HG03196 (cell line): ENCODE results near the gene SP7.
"Not testable (repeated sequence)": the region's sequence is repeated elsewhere in the genome, so short reads cannot be mapped to it uniquely, and the experiment has no call there.

Experiments
- ATAC-seq: cut with Tn5 transposase; IDR thresholded peaks from one replicate; pipeline ENCODE4 v1.9.1; 2021; ENCODE audit not compliant: unreplicated experiment

Gene SP7

DNA sequence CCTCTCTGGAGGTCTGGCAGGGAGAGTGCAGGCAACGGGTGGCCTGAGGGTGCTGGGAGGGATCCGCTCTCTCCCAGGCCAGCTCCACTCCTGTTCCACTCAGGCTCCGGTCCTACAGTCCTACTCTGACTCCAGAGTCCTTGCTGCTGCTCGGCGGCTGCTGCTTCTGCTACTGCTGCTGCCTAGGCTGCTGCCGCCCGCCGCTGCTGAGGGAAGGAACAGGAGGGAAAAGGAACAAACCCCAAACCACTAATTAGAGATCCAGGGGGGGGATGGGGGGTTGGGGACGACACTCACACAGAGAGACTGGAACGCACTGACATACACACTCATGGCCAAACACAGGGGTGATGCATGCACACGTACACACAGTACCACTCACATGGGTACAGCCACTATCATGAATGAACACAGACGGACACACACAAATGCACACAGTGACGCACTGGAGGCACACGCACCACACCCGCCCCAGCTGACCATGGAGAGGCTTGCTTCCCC, at the start of gene SP7:
Gene SP7, minus strand, starts transcription at position 174 of the 501 bp plus-strand sequence. CDS start 708 bp downstream, outside the sequence.
- no peak for ATAC-seq

DNA sequence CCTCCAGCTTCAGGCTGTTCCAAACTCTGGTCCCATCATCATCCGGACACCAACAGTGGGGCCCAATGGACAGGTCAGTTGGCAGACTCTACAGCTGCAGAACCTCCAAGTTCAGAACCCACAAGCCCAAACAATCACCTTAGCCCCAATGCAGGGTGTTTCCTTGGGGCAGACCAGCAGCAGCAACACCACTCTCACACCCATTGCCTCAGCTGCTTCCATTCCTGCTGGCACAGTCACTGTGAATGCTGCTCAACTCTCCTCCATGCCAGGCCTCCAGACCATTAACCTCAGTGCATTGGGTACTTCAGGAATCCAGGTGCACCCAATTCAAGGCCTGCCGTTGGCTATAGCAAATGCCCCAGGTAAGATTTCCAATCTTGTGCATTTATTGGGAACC, 47.1 kb upstream of the SP7 start:
- no peak for ATAC-seq

DNA sequence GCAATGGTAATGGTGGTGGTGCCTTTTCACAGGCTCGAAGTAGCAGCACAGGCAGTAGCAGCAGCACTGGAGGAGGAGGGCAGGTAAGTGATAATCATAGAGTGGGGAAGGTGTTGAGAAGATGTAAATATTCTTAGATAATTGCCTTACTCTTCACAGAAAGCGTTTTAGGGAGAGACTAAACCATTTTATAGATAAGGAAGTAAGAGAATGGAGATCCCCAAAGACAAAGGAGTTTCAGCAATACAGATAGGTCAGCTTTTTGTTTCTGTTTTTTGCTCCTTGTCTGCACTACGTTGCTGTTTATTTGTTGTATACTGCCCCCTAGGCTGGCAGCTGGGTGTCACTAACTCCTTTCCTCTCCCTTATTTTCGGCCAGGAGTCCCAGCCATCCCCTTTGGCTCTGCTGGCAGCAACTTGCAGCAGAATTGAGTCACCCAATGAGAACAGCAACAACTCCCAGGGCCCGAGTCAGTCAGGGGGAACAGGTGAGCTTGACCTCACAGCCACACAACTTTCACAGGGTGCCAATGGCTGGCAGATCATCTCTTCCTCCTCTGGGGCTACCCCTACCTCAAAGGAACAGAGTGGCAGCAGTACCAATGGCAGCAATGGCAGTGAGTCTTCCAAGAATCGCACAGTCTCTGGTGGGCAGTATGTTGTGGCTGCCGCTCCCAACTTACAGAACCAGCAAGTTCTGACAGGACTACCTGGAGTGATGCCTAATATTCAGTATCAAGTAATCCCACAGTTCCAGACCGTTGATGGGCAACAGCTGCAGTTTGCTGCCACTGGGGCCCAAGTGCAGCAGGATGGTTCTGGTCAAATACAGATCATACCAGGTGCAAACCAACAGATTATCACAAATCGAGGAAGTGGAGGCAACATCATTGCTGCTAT, 45.8 kb upstream of the SP7 start:
- ATAC-seq: no peak

DNA sequence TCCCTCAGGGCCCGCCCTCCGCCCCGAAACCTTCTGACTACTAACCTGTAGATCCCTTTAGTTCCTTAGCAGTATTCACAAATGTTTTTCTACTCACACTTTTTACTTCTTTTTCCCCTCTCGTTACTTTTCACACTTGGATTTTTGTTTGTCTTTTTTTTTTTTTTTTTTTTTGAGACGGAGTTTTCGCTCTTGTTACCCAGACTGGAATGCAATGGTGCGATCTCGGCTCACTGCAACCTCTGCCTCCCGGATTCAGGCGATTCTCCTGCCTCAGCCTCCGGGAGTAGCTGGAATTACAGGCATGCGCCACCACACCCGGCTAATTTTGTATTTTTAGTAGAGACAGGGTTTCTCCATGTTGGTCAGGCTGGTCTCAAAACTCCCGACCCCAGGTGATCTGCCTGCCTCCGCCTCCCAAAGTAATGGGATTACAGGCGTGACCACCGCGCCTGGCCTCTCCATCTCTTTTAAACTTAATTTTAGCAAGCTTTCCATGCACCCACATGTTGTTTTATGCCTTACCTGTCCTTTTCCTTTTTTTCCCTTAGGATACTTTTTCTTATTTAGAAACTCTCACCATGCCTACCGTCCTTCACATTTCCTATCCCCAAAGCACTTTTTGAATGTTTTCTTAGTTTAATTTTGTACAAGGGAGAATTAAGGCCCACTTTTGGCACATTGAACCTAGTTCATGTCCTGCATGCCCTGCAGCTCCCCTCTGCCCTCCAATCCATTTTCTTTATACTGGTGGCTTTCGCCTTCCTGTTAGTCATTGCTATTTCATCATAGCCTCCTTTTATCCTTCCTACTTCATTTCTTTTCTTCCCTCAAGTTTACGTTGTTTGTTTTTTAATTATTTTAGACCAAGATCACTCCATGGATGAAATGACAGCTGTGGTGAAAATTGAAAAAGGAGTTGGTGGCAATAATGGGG, 44.9 kb upstream of the SP7 start:
- no peak for ATAC-seq

DNA sequence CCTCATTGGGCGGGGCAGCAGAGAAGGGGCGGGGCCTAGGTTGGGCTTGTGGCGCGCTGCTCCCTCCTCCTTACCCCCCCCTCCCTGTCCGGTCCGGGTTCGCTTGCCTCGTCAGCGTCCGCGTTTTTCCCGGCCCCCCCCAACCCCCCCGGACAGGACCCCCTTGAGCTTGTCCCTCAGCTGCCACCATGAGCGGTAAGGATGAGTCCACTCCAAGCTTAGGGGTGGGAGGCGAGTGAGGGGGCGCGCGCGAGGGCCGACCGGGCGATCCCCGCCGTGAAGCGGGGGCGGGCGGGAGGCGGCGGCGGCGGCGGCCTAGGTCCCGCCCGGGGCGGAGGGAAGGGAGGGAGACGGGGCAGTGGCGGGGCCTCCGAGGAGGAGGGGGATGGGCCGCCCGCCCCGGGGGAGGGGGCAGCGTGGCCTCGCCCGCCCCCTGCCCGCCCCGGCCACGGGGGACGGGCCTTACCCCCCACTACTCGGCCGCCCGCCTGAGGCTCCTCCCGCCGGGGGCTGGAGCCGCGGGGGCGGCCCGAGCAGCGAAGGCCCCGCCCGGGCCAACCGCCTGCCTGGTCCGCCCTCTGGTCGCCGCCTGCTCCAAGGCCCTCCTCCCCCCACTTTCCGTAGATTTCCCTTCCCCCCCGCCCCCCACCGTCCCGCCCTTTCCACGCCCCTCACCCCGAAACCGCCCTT, 44.1 kb upstream of the SP7 start, which contains the start of gene SP1:
Gene SP1, plus strand, starts transcription at position 73 of the 690 bp plus-strand sequence. Its CDS starts 116 bp downstream, at position 189.
- peak; percentile 37 for ATAC-seq

DNA sequence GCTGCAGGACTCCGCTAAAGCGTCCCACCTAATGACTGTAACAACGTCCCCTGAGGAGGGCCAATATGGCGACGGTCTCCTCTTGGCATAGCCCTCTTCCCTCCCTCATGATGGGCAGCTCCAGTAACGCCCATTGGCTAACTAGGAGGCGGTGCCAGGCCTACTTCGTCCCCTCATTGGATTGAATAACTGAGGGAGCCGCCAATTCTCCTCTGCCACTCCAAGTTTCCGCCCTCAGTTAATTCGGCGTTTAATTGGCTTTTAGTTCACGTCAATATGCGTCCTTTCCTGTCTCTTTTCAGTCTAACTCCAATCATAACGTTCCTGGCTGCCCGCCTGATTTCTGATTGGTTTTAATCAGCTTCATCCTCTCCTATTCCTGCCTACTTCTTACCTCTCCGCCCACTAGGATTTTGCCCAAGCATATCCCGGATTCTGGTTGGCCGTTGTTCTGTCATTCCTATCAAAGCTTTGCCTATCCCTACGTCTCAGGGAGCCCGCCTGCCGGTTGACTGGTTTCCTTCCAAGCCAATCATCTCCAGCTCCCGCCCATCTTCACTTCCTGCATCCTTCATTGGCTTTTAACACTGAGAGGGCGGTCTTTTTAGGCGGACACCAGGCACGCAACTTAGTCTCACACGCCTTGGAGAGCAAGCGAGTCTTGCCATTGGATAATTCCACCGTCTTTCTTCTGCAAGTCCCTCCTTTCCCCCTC, 43.4 kb upstream of the SP7 start:
- ATAC-seq: peak; percentile 72

DNA sequence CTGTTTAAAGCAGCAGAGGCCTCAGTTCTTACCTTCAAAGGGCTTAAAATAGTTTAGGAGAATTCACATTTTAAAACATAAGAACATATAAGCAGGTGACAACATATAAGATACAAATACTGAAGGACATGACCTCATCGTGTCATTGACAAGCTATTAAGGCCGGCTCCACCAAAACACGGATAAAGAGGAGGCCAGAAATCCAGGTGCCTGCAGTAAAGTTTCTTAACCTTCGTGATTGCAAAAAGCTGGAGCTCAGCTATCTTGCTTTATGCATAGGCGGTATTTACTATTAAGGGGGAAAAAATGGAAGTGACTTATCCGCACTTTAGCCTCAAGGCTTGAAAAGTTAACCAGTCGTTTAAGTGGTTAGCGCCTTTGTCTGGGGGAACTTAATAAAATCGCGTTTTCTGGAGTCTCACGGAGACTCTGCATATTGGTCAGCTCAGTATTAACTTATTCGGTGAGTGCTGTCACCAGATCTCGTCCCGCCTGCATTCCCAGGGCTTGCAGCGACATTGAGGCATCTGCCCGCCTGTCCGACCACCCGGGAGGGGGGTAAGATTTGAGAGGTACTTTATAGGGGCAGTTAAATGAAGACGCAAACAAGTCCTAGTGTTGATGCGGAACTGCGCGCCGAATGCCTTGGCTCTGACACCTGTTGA, 42.7 kb upstream of the SP7 start:
- ATAC-seq: no peak

DNA sequence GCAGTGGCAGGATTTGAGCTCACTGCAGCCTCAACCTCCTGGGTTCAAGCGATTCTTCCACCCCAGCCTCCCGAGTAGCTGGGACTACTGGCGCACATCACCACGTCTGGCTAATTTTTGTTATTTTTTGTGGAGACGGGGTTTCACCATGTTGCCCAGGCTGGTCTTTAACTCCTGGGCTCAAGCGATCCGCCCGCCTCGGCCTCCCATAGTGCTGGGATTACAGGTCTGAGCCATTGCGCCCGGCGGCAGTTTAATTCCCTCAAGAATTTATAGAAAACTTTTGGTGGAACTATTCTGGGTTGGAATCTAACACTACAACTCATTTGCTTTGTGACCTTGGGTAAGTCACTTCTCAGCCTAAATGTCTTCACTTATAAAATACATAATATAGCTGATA, 42.1 kb upstream of the SP7 start:
- no peak for ATAC-seq

DNA sequence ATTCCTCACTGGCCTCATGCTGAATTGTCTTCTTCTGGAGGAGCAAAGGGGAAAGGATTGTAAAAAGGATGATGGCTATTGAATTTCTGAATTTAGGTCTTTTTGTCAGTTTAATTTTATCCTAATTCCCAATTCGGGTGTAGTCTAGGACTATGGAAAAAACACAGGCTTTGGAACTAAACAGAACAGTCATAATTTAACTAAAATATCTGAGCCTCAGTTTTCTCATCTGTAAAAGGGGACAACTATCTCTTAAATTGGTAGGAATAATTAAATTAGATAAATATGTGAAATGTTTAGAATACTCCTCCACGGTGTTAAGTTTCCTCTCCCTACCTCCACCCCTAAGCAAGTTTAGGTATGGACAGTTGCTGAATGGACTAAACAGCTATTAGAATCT, 40.6 kb upstream of the SP7 start:
- ATAC-seq: no peak

DNA sequence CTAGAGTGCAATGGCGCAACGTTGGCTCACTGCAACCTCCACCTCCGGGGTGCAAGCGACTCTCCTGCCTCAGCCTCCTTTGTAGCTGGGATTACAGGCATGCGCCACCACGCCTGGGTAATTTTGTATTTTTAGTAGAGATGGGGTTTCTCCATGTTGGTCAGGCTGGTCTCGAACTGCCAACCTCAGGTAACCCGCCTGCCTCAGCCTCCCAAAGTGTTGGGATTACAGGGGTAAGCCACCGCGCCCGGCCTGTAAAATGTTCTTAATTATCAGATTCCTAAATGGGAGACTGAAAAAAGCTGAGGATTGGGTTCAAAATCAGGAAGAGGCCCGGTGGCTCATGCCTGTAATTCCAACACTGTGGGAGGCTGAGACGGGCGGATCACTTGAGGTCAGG, 38.1 kb upstream of the SP7 start:
- ATAC-seq: not testable (repeated sequence)

DNA sequence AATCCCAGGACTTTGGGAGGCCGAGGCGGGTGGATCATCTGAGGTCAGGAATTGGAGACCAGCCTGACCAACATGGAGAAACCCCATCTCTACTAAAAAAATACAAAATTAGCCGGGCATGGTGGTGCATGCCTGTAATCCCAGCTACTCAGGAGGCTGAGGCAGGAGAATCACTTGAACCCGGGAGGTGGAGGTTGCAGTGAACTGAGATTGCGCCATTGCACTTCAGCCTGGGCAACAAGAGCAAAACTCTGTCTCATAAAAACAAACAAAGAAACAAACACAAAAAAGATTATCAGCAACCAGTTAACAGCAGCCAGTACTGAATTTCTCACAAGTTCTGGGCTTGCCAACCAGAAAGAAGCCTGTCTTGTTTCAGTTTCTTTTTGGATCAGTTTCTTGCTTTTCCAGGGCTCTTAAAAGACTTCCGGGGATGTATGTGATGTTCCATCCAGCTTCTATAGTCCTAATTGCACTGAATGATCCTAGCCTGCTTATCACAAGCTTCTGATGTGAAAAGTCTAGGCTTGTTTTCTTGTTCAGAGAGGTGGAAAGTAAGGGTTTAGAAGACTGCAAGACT, 37.5 kb upstream of the SP7 start:
- not testable (repeated sequence) for ATAC-seq

DNA sequence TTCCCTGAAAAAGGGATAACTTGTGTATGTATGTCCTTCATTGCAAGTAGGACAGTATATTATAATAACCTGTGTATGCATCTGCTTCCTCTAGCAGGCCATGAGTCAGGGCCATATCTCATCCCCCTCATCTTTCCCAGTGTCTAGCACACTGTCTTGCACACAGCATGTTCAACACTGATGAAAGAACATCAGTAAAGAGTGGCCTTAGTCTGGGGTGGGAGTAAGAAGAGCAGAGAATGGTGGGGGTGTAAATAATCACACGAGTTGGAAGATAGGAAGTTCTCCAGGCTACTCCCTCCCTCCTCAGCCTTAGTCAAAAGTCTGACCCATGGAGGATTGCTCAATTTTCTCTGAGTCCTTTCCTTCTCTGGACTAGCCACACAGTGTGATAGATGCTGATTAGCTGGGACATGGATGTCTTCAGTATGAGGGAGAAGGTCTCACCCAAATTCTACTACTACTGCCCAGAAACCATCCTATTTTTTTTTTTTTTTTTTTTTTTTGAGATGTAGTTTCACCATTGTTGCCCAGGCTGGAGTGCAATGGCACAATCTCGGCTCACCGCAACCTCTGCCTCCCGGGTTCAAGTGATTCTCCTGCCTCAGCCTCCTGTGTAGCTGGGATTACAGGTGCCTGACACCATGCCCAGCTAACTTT, 29.2 kb upstream of the SP7 start:
- no peak for ATAC-seq

DNA sequence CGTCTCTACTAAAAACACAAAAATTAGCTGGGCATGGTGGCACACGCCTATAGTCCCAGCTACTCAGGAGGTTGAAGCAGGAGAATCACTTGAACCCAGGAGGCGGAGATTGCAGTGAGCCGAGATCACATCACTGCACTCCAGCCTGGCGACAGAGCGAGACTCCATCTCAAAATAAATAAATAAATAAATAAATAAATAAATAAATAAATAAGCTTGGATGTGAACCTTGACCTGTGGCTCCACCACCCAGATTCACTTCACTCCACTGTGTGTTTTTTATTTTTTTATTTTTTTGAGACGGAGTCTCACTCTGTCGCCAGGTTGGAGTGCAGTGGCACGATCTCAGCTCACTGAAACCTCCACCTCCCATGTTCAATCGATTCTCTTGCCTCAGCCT, 25.5 kb upstream of the SP7 start:
- ATAC-seq: not testable (repeated sequence)

DNA sequence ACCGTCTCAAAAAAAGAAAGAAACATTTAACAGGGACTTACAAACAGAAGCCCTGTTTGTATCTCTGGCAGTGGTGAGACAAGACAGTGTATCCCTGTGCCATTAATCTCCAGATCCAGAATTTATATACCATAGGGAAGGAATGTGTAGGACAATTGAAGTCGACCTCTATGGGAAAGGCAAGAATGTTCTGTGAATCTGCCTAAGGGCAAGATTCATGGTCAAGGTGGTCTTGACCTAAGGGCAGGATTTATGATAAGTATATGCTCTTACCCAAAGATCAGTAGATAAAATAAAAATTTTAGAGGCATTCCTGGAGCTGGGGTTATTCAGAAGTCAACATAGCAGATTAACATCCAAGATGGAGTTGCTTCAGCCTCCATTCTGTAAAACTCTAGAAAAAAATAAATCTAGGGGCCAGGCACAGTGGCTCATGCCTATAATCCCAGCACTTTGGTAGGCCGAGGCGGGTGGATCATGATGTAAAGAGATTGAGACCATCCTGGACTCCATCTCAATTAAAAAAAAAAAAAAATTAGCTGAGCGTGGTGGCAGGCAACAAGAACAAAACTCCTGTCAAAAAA, 22.8 kb upstream of the SP7 start:
- ATAC-seq: no peak

DNA sequence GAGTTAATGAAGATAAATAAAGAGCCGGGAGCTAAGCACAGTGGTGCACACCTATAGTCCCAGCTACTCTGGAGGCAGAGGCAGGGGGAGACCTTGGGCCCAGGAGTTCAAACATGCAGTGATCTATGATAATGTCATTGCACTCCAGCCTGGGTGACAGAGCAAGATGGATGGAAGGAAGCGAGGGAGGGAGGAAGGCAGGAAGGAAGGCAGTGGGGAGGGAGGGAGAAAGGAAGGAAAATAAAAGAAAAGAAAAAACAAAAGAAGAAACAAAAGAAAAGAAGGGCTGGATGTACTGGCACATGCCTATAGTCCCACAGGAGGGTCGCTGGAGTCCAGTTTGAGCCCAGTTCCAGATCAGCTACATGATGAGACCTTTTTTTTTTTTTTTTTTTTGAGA, 19.0 kb upstream of the SP7 start:
- no peak for ATAC-seq

DNA sequence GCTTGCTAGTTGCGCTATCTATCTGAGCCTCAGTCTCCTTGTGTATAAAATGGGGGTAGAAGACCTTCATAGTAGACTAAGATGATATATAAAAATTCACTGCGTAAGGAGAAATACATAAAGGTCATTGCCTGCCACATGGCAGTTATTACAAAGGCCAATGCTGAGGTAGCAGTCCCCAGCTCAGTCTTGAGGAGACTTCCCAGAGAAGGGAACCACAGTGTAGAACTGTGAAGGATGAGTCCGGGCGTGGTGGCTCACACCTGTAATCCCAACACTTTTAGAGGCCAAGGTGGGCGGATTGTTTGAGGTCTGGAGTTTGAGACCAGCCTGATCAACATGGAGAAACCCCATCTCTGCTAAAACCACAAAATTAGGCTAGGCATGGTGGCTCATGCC, 17.1 kb upstream of the SP7 start:
- no peak for ATAC-seq

DNA sequence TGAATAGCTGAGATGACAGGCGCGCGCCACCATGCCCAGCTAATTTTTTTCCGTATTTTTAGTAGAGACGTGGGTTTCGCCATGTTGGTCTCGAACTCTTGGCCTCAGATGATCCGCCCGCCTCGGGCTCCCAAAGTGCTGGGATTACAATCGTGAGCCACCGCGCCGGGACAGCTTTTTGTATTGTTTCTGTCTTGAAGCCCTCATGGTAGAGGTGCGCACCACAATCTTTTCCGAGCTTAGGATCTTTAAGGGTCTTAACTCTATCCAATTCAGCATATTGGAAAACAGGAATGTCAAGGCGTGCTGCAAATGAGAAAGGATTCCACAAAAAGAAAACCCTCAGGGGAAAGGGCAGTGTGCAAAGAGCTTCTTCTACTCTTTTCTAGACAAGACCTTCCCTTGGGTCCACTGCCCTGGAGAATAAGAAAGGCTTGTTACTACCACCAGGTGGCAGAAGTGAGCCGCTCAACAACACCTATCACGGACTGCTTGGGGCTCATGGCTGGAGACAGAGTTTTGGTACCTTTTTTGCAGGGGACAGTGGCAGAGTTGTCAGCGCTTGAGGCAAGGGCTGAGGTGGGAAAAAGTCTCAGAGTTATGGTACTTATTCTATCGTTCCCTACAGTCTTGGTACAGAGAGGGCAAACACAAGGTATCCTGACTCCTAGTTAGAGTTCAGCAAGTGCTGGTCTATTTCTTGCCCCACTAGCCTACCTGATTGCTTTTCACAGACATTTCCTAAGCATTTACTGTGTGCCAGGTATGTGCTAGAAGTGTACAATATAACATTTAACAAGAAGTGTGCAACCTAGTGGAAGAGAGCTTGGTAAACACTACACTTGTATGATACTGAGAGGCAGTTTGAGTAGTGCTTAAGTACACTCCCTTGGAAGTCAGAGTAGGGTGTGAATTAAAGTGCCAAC, 16.4 kb upstream of the SP7 start:
- ATAC-seq: peak; percentile 72
